Sigmoid colon (tissue), 4 donors: Measurements from ENCODE around the gene NABP2.

Experiments
- EP300 ChIP-seq, 4 donors: sonication (generic); formaldehyde crosslinking; IDR thresholded peaks; one replicate each; pipeline ENCODE4 v1.6.1; 2017; ENCODE audit warnings: antibody characterized with exemption in 4 of 4
- POLR2A ChIP-seq, 2 donors: fragments of 450-650 bp; IDR thresholded peaks; one replicate each; pipeline ENCODE4 v1.6.1; 2016; ENCODE audit warnings: antibody characterized with exemption in 2 of 2, mild to moderate bottlenecking in 2 of 2, moderate library complexity in 2 of 2
- POLR2AphosphoS5 ChIP-seq, 4 donors: sonication (generic); formaldehyde crosslinking; IDR thresholded peaks; one replicate each; pipeline ENCODE4 v1.6.1; 2017; ENCODE audit warnings: antibody characterized with exemption in 4 of 4
- TF ChIP-seq, protein P1 (sequence below), 4 experiments: fragments of 450-650 bp in 3 of 4; fragments of 200-600 bp in 1 of 4; IDR thresholded peaks; one replicate each; pipeline ENCODE4 v1.5.1; 2016 to 2019; ENCODE audit warnings: antibody characterized with exemption in 4 of 4, mild to moderate bottlenecking in 3 of 4, moderate library complexity in 2 of 4

- TF ChIP-seq, protein P1, sequence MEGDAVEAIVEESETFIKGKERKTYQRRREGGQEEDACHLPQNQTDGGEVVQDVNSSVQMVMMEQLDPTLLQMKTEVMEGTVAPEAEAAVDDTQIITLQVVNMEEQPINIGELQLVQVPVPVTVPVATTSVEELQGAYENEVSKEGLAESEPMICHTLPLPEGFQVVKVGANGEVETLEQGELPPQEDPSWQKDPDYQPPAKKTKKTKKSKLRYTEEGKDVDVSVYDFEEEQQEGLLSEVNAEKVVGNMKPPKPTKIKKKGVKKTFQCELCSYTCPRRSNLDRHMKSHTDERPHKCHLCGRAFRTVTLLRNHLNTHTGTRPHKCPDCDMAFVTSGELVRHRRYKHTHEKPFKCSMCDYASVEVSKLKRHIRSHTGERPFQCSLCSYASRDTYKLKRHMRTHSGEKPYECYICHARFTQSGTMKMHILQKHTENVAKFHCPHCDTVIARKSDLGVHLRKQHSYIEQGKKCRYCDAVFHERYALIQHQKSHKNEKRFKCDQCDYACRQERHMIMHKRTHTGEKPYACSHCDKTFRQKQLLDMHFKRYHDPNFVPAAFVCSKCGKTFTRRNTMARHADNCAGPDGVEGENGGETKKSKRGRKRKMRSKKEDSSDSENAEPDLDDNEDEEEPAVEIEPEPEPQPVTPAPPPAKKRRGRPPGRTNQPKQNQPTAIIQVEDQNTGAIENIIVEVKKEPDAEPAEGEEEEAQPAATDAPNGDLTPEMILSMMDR (IDR thresholded peaks at IDR 0.05) = no peak
- TF ChIP-seq POLR2A (IDR thresholded peaks at IDR 0.05) (no peak), EP300 (IDR thresholded peaks at IDR 0.05) (no peak), POLR2AphosphoS5 (IDR thresholded peaks at IDR 0.05) (no peak)
Observed at GRCh38 chr12:56219840-56220239, 4.3 kb upstream of the NABP2 start.
